ENCODE measurements around the gene IFT88. TPM values are rescaled to one million over a fixed set of nuclear protein-coding genes. Genes with fewer than 3 reads are reported as not detected.

The IFT88 gene
- total RNA-seq, 1 experiment from 2014 or later, result 5.2 TPM

GRCh38 chr13:20664351-20664750 is 97.4 kb downstream of the IFT88 start:
- Histone ChIP-seq H2BK5ac (ENCODE audit: insufficient read length, low read length) (no peak overlapping the region), H2BK15ac (ENCODE audit: low read depth, low read length) (no peak overlapping the region), H3K18ac (ENCODE audit: insufficient read length, low read depth, low read length) (no peak overlapping the region), H3K56ac (ENCODE audit: insufficient read length, low read depth, low read length) (no peak overlapping the region), H3T11ph (ENCODE audit: low read length) (no peak overlapping the region), H2AFZ (ENCODE audit: low read length) (no peak overlapping the region), H3K4ac (ENCODE audit: low read depth, low read length) (no peak overlapping the region), H3K27me3 (ENCODE audit: insufficient read depth, low read length) (no peaks in the 10 kb centered on the region), H3K27ac (ENCODE audit: insufficient read length, low read depth, low read length) (no peak overlapping the region), H3K4me1 (ENCODE audit: insufficient read depth, low read length) (no peaks in the 10 kb centered on the region), H3K23ac (ENCODE audit: insufficient read length, low read depth, low read length) (no peak overlapping the region), H2BK120ac (ENCODE audit: low read depth, low read length, poor library complexity, severe bottlenecking) (no peak overlapping the region), H3K79me2 (ENCODE audit: insufficient read depth, low read length) (no peaks in the 10 kb centered on the region), H4K91ac (ENCODE audit: insufficient read length, low read depth, low read length) (no peak overlapping the region), H2BK12ac (ENCODE audit: insufficient read length, low read depth, low read length) (no peak overlapping the region), H2AK5ac (ENCODE audit: insufficient read length, low read length) (no peak overlapping the region), H4K5ac (ENCODE audit: insufficient read length, low read depth, low read length) (no peak overlapping the region), H3K9ac (ENCODE audit: extremely low read depth, insufficient read length, low read length) (no peak overlapping the region), H4K8ac (replicated peaks; ENCODE audit: insufficient read length, low read depth, low read length) (no peak overlapping the region), H3K23me2 (ENCODE audit: insufficient read length, low read depth, low read length, poor library complexity, severe bottlenecking) (no peaks in the 10 kb centered on the region), H3K14ac (ENCODE audit: insufficient read depth, low read length) (no peak overlapping the region), H4K20me1 (ENCODE audit: control insufficient read depth, insufficient read depth, insufficient read length) (no peaks in the 10 kb centered on the region), H3K9me3 (ENCODE audit: control insufficient read depth, low read depth, low read length) (no peaks in the 10 kb centered on the region), H3K79me1 (ENCODE audit: insufficient read depth, low read depth, low read length, poor library complexity, severe bottlenecking) (no peaks in the 10 kb centered on the region), H2BK20ac (ENCODE audit: low read depth, low read length, poor library complexity, severe bottlenecking) (no peak overlapping the region), H3K4me2 (ENCODE audit: insufficient read depth, insufficient read length, low read length) (no peak overlapping the region)
- TF ChIP-seq, protein P1, sequence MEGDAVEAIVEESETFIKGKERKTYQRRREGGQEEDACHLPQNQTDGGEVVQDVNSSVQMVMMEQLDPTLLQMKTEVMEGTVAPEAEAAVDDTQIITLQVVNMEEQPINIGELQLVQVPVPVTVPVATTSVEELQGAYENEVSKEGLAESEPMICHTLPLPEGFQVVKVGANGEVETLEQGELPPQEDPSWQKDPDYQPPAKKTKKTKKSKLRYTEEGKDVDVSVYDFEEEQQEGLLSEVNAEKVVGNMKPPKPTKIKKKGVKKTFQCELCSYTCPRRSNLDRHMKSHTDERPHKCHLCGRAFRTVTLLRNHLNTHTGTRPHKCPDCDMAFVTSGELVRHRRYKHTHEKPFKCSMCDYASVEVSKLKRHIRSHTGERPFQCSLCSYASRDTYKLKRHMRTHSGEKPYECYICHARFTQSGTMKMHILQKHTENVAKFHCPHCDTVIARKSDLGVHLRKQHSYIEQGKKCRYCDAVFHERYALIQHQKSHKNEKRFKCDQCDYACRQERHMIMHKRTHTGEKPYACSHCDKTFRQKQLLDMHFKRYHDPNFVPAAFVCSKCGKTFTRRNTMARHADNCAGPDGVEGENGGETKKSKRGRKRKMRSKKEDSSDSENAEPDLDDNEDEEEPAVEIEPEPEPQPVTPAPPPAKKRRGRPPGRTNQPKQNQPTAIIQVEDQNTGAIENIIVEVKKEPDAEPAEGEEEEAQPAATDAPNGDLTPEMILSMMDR (conservative IDR thresholded peaks at IDR 0.05), result no peak
- no peaks in the 10 kb centered on the region for H3K9me3 Mint-ChIP-seq
- H3K4me1 Mint-ChIP-seq, result no peaks in the 10 kb centered on the region
- peaks cover 0 to 3% (median 0%) of the 10 kb centered on the region in 3 experiments; a peak in 1 of 7 replicates for H3K36me3 Mint-ChIP-seq (ENCODE audit: insufficient read depth in 1 of 3, low read depth in 3 of 3)
- no peak for DNase-seq
- H3K27me3 Mint-ChIP-seq (ENCODE audit: low read depth), result no peaks in the 10 kb centered on the region
- no peak overlapping the region for H3K27ac Mint-ChIP-seq
- no peak overlapping the region for H3K4me3 Mint-ChIP-seq

Measured in H9 (cell line).